ENCODE data around the gene RINL.
A peak's percentile ranks its signal among the peaks of the same experiment; 100 is the strongest.
"Not testable (repeated sequence)": the region's sequence is repeated elsewhere in the genome, so short reads cannot be mapped to it uniquely, and the experiment has no call there.

The RINL gene

GRCh38 chr19:38838208-38838985 is 39.7 kb downstream of the RINL start:
- DNase-seq (ENCODE audit: insufficient read length, low spot score) (no peak), FAIRE-seq (no peak)
- TF ChIP-seq POLR2A (IDR thresholded peaks at IDR 0.05; ENCODE audit: low read depth, low read length), result peak; percentile 75
- peak; percentile 60 for TF ChIP-seq POLR2AphosphoS5 (IDR thresholded peaks at IDR 0.05; ENCODE audit: low read depth, low read length)
- no peak for TF ChIP-seq TAF1 (IDR thresholded peaks at IDR 0.05; ENCODE audit: low read depth, low read length)

GRCh38 chr19:38837656-38838121 is 40.4 kb downstream of the RINL start:
- no peak for FAIRE-seq
- TF ChIP-seq POLR2AphosphoS5 (IDR thresholded peaks at IDR 0.05; ENCODE audit: low read depth, low read length) (peak; percentile 62; the same call in 1 of the 2 replicates), TAF1 (IDR thresholded peaks at IDR 0.05; ENCODE audit: low read depth, low read length) (no peak)
- no peak for DNase-seq (ENCODE audit: insufficient read length, low spot score)

GRCh38 chr19:38836983-38837626 is 41.0 kb downstream of the RINL start:
- DNase-seq (ENCODE audit: insufficient read length, low spot score) (no peak), FAIRE-seq (no peak)
- TF ChIP-seq POLR2A (IDR thresholded peaks at IDR 0.05; ENCODE audit: low read depth, low read length), result peak; percentile 79; the same call in 1 of the 2 replicates
- TF ChIP-seq POU2F2 (IDR thresholded peaks at IDR 0.05; ENCODE audit: low read depth, low read length), result no peak

GRCh38 chr19:38836159-38836982 is 41.7 kb downstream of the RINL start:
- DNase-seq (ENCODE audit: insufficient read length, low spot score), result no peak
- TF ChIP-seq POLR2A (IDR thresholded peaks at IDR 0.05; ENCODE audit: low read depth, low read length) (no peak; the same call in 1 of the 2 replicates), TAF1 (IDR thresholded peaks at IDR 0.05; ENCODE audit: low read depth, low read length) (no peak), POU2F2 (IDR thresholded peaks at IDR 0.05; ENCODE audit: low read depth, low read length) (no peak), SPI1 (IDR thresholded peaks at IDR 0.05; ENCODE audit: low read depth, low read length) (no peak), PAX5 (IDR thresholded peaks at IDR 0.05; ENCODE audit: insufficient read depth, low read length, severe bottlenecking) (no peak), POLR2AphosphoS5 (IDR thresholded peaks at IDR 0.05; ENCODE audit: low read depth, low read length) (no peak)
- no peak for FAIRE-seq

GRCh38 chr19:38834590-38834989 is 43.5 kb downstream of the RINL start:
- no peak for TF ChIP-seq POLR2AphosphoS5 (IDR thresholded peaks at IDR 0.05; ENCODE audit: low read depth, low read length)
- TF ChIP-seq SPI1 (IDR thresholded peaks at IDR 0.05; ENCODE audit: low read depth, low read length), result no peak
- TF ChIP-seq POLR2A (IDR thresholded peaks at IDR 0.05; ENCODE audit: low read depth, low read length), result no peak; the same call in 1 of the 2 replicates
- TF ChIP-seq POU2F2 (IDR thresholded peaks at IDR 0.05; ENCODE audit: low read depth, low read length), result no peak
- TF ChIP-seq TAF1 (IDR thresholded peaks at IDR 0.05; ENCODE audit: low read depth, low read length), result no peak
- TF ChIP-seq PAX5 (IDR thresholded peaks at IDR 0.05; ENCODE audit: insufficient read depth, low read length, severe bottlenecking), result no peak
- FAIRE-seq, result no peak

GRCh38 chr19:38834104-38834490 is 44.0 kb downstream of the RINL start:
- no peak for FAIRE-seq
- TF ChIP-seq POLR2AphosphoS5 (IDR thresholded peaks at IDR 0.05; ENCODE audit: low read depth, low read length) (no peak), SPI1 (IDR thresholded peaks at IDR 0.05; ENCODE audit: low read depth, low read length) (no peak), POLR2A (IDR thresholded peaks at IDR 0.05; ENCODE audit: low read depth, low read length) (no peak), TAF1 (IDR thresholded peaks at IDR 0.05; ENCODE audit: low read depth, low read length) (no peak), POU2F2 (IDR thresholded peaks at IDR 0.05; ENCODE audit: low read depth, low read length) (no peak), PAX5 (IDR thresholded peaks at IDR 0.05; ENCODE audit: insufficient read depth, low read length, severe bottlenecking) (no peak)

More at GRCh38 chr19:38834590-38834989, 43.5 kb downstream of the RINL start:
- no peak for DNase-seq (ENCODE audit: insufficient read length, low spot score)

GRCh38 chr19:38833092-38833425 is 45.0 kb downstream of the RINL start:
- DNase-seq (ENCODE audit: insufficient read length, low spot score) (no peak), FAIRE-seq (no peak)
- TF ChIP-seq POLR2A (IDR thresholded peaks at IDR 0.05; ENCODE audit: low read depth, low read length), result no peak
- TF ChIP-seq PAX5 (IDR thresholded peaks at IDR 0.05; ENCODE audit: insufficient read depth, low read length, severe bottlenecking), result no peak

More at GRCh38 chr19:38834104-38834490, 44.0 kb downstream of the RINL start:
- DNase-seq (ENCODE audit: insufficient read length, low spot score), result no peak

GRCh38 chr19:38831142-38831605 is 46.9 kb downstream of the RINL start:
- FAIRE-seq (no peak), DNase-seq (ENCODE audit: insufficient read length, low spot score) (no peak)
- TF ChIP-seq PAX5 (IDR thresholded peaks at IDR 0.05; ENCODE audit: insufficient read depth, low read length, severe bottlenecking) (no peak), POLR2AphosphoS5 (IDR thresholded peaks at IDR 0.05; ENCODE audit: low read depth, low read length) (no peak), TAF1 (IDR thresholded peaks at IDR 0.05; ENCODE audit: low read depth, low read length) (no peak), SPI1 (IDR thresholded peaks at IDR 0.05; ENCODE audit: low read depth, low read length) (no peak), POLR2A (IDR thresholded peaks at IDR 0.05; ENCODE audit: low read depth, low read length) (no peak), POU2F2 (IDR thresholded peaks at IDR 0.05; ENCODE audit: low read depth, low read length) (no peak)

GRCh38 chr19:38830039-38830733 is 47.9 kb downstream of the RINL start:
- no peak for DNase-seq (ENCODE audit: insufficient read length, low spot score)
- no peak for FAIRE-seq
- no peak for TF ChIP-seq POU2F2 (IDR thresholded peaks at IDR 0.05; ENCODE audit: low read depth, low read length)
- TF ChIP-seq PAX5 (IDR thresholded peaks at IDR 0.05; ENCODE audit: insufficient read depth, low read length, severe bottlenecking), result no peak
- no peak for TF ChIP-seq POLR2A (IDR thresholded peaks at IDR 0.05; ENCODE audit: low read depth, low read length)
- TF ChIP-seq TAF1 (IDR thresholded peaks at IDR 0.05; ENCODE audit: low read depth, low read length), result no peak
- no peak for TF ChIP-seq POLR2AphosphoS5 (IDR thresholded peaks at IDR 0.05; ENCODE audit: low read depth, low read length)
- no peak for TF ChIP-seq SPI1 (IDR thresholded peaks at IDR 0.05; ENCODE audit: low read depth, low read length)

GRCh38 chr19:38829203-38829602 is 48.9 kb downstream of the RINL start:
- not testable (repeated sequence) for DNase-seq (ENCODE audit: insufficient read length, low spot score); FAIRE-seq
